Neural cell (in vitro differentiated cells): ENCODE measurements around the gene YPEL2. TPM values are rescaled to one million over a fixed set of nuclear protein-coding genes. Genes with fewer than 3 reads are reported as not detected.

ENCODE experiments used
- H2AFZ ChIP-seq: fragments of 200-600, 300-800 bp; sonication (generic), shearing (Covaris generic); 2 replicates; pipeline ENCODE4 v1.6.0; 2014; ENCODE audit warnings: low read depth, mild to moderate bottlenecking, antibody characterized with exemption, low read length, moderate library complexity
- H3F3A ChIP-seq: fragments of 200-600 bp; shearing (Covaris generic); 2 replicates; pipeline ENCODE4 v1.6.1; 2016; ENCODE audit warnings: mild to moderate bottlenecking, moderate library complexity, mixed read lengths, antibody characterized with exemption, low read length; ENCODE audit not compliant: insufficient read depth, poor library complexity, severe bottlenecking
- H3K27ac ChIP-seq: fragments of 200-600, 300-800 bp; sonication (generic), shearing (Covaris generic); 2 replicates; pipeline ENCODE4 v1.5.1; 2014; ENCODE audit warnings: mild to moderate bottlenecking, low read length, moderate library complexity
- H3K27me3 ChIP-seq: fragments of 300-800, 200-600 bp; sonication (generic), shearing (Covaris generic); 2 replicates; pipeline ENCODE4 v1.6.0; 2014; ENCODE audit warnings: mild to moderate bottlenecking, low read depth, low read length, moderate library complexity; ENCODE audit not compliant: insufficient read depth
- H3K36me3 ChIP-seq: fragments of 300-800, 200-600 bp; sonication (generic), shearing (Covaris generic); 2 replicates; pipeline ENCODE4 v1.5.1; 2014; ENCODE audit warnings: mild to moderate bottlenecking, antibody characterized with exemption, low read length, moderate library complexity; ENCODE audit not compliant: insufficient read depth
- H3K4me2 ChIP-seq: fragments of 300-800, 200-600 bp; sonication (generic), shearing (Covaris generic); 2 replicates; pipeline ENCODE4 v1.6.0; 2014; ENCODE audit warnings: mild to moderate bottlenecking, low read length
- H3K4me3 ChIP-seq: fragments of 300-800, 200-600 bp; sonication (generic), shearing (Covaris generic); 2 replicates; pipeline ENCODE4 v1.5.1; 2014; ENCODE audit warnings: mild to moderate bottlenecking, low read length, moderate library complexity
- H3K79me2 ChIP-seq: fragments of 200-600 bp; shearing (Covaris generic); replicated peaks from 2 replicates; pipeline ENCODE4 v1.6.0; 2014; ENCODE audit warnings: mild to moderate bottlenecking, low read length, moderate library complexity; ENCODE audit not compliant: insufficient read depth
- H3K9ac ChIP-seq: fragments of 300-800, 200-600 bp; sonication (generic), shearing (Covaris generic); 2 replicates; pipeline ENCODE4 v1.6.1; 2016; ENCODE audit warnings: mild to moderate bottlenecking, low read length, mixed read lengths
- H3K9me2 ChIP-seq: fragments of 200-600 bp; shearing (Covaris generic); 2 replicates; pipeline ENCODE4 v1.6.1; 2016; ENCODE audit warnings: mild to moderate bottlenecking, low read length, mixed read lengths; ENCODE audit not compliant: insufficient read depth
- H3K9me3 ChIP-seq: fragments of 200-600, 300-800 bp; sonication (generic), shearing (Covaris generic); 2 replicates; pipeline ENCODE4 v1.6.1; 2016; ENCODE audit warnings: mild to moderate bottlenecking, mixed run types, low read length, moderate library complexity, mixed read lengths
- H4K20me1 ChIP-seq: fragments of 200-600 bp; shearing (Covaris generic); 2 replicates; pipeline ENCODE4 v1.6.1; 2016; ENCODE audit warnings: mild to moderate bottlenecking, mixed run types; ENCODE audit not compliant: insufficient read depth
- EP300 ChIP-seq: fragments of 450-650 bp; conservative IDR thresholded peaks from 2 replicates; pipeline ENCODE4 v1.6.1; 2014; ENCODE audit warnings: antibody characterized with exemption, mild to moderate bottlenecking, moderate library complexity; ENCODE audit not compliant: poor library complexity, severe bottlenecking
- EZH2 ChIP-seq: fragments of 200-600, 300-800 bp; shearing (Covaris generic), sonication (generic); IDR thresholded peaks from 2 replicates; pipeline ENCODE4 v1.6.1; 2014; ENCODE audit warnings: antibody characterized with exemption, low read length, borderline replicate concordance, mild to moderate bottlenecking; ENCODE audit not compliant: insufficient read depth, poor library complexity, severe bottlenecking
- MXI1 ChIP-seq: fragments of 450-650 bp; conservative IDR thresholded peaks from 2 replicates; pipeline ENCODE4 v1.6.1; 2014; ENCODE audit warnings: antibody characterized with exemption, mild to moderate bottlenecking; ENCODE audit not compliant: poor library complexity, severe bottlenecking
- POLR2AphosphoS5 ChIP-seq: IDR thresholded peaks from 2 replicates; pipeline ENCODE4 v1.6.1; 2012
- RAD21 ChIP-seq: fragments of 450-650 bp; conservative IDR thresholded peaks from 2 replicates; pipeline ENCODE4 v1.6.1; 2014; ENCODE audit warnings: antibody characterized with exemption, mild to moderate bottlenecking, moderate library complexity
- SMC3 ChIP-seq: fragments of 450-650 bp; conservative IDR thresholded peaks from 2 replicates; pipeline ENCODE4 v1.6.1; 2014; ENCODE audit warnings: antibody characterized with exemption, mild to moderate bottlenecking, moderate library complexity; ENCODE audit not compliant: poor library complexity
- TAF1 ChIP-seq: IDR thresholded peaks from 2 replicates; pipeline ENCODE4 v1.6.1; 2012; ENCODE audit warnings: low read depth
- polyA plus RNA-seq: library from polyadenylated mRNA; depleted of rRNA; stranded (reverse); fragments of >200 nt; gene quantifications from 2 replicates; pipeline ENCODE4 v1.2.3, GENCODE V29; 2014
- TF ChIP-seq, protein P1 (sequence below): fragments of 450-650 bp; IDR thresholded peaks from 2 replicates; pipeline ENCODE4 v1.5.1; 2014; ENCODE audit warnings: antibody characterized with exemption, mild to moderate bottlenecking, moderate library complexity; ENCODE audit not compliant: poor library complexity, severe bottlenecking
- TF ChIP-seq, protein P2 (sequence below): IDR thresholded peaks from 2 replicates; pipeline ENCODE4 v1.6.1; 2012; ENCODE audit warnings: borderline replicate concordance

Gene YPEL2
- polyA plus RNA-seq, 1 donor from 2014 or later: 17.0 TPM

GRCh38 chr17:59421722-59422121, 90.3 kb downstream of the YPEL2 start:
- no peaks in the 10 kb centered on the region for H3K79me2 ChIP-seq
- H2AFZ ChIP-seq: no peak overlapping the region
- H3K27ac ChIP-seq: no peak overlapping the region
- TF ChIP-seq TAF1 (no peak), EZH2 (no peak), EP300 (no peak), SMC3 (no peak), POLR2AphosphoS5 (no peak), RAD21 (no peak), MXI1 (no peak)
- TF ChIP-seq, protein P1, sequence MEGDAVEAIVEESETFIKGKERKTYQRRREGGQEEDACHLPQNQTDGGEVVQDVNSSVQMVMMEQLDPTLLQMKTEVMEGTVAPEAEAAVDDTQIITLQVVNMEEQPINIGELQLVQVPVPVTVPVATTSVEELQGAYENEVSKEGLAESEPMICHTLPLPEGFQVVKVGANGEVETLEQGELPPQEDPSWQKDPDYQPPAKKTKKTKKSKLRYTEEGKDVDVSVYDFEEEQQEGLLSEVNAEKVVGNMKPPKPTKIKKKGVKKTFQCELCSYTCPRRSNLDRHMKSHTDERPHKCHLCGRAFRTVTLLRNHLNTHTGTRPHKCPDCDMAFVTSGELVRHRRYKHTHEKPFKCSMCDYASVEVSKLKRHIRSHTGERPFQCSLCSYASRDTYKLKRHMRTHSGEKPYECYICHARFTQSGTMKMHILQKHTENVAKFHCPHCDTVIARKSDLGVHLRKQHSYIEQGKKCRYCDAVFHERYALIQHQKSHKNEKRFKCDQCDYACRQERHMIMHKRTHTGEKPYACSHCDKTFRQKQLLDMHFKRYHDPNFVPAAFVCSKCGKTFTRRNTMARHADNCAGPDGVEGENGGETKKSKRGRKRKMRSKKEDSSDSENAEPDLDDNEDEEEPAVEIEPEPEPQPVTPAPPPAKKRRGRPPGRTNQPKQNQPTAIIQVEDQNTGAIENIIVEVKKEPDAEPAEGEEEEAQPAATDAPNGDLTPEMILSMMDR: no peak
- TF ChIP-seq, protein P2, sequence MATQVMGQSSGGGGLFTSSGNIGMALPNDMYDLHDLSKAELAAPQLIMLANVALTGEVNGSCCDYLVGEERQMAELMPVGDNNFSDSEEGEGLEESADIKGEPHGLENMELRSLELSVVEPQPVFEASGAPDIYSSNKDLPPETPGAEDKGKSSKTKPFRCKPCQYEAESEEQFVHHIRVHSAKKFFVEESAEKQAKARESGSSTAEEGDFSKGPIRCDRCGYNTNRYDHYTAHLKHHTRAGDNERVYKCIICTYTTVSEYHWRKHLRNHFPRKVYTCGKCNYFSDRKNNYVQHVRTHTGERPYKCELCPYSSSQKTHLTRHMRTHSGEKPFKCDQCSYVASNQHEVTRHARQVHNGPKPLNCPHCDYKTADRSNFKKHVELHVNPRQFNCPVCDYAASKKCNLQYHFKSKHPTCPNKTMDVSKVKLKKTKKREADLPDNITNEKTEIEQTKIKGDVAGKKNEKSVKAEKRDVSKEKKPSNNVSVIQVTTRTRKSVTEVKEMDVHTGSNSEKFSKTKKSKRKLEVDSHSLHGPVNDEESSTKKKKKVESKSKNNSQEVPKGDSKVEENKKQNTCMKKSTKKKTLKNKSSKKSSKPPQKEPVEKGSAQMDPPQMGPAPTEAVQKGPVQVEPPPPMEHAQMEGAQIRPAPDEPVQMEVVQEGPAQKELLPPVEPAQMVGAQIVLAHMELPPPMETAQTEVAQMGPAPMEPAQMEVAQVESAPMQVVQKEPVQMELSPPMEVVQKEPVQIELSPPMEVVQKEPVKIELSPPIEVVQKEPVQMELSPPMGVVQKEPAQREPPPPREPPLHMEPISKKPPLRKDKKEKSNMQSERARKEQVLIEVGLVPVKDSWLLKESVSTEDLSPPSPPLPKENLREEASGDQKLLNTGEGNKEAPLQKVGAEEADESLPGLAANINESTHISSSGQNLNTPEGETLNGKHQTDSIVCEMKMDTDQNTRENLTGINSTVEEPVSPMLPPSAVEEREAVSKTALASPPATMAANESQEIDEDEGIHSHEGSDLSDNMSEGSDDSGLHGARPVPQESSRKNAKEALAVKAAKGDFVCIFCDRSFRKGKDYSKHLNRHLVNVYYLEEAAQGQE: no peak
- H3K27me3 ChIP-seq: no peaks in the 10 kb centered on the region
- no peaks in the 10 kb centered on the region for H4K20me1 ChIP-seq
- H3K9me2 ChIP-seq: no peaks in the 10 kb centered on the region
- H3K9ac ChIP-seq: no peak overlapping the region
- no peaks in the 10 kb centered on the region for H3K36me3 ChIP-seq
- no peak overlapping the region for H3K4me2 ChIP-seq
- H3K9me3 ChIP-seq: no peaks in the 10 kb centered on the region
- no peaks in the 10 kb centered on the region for H3F3A ChIP-seq
- H3K4me3 ChIP-seq: no peak overlapping the region

GRCh38 chr17:59423137-59423724, 91.8 kb downstream of the YPEL2 start:
- no peaks in the 10 kb centered on the region for H3K9me3 ChIP-seq
- H4K20me1 ChIP-seq: no peaks in the 10 kb centered on the region
- no peak overlapping the region for H2AFZ ChIP-seq
- H3K4me2 ChIP-seq: no peak overlapping the region
- no peaks in the 10 kb centered on the region for H3K27me3 ChIP-seq
- H3K79me2 ChIP-seq: no peaks in the 10 kb centered on the region
- no peak overlapping the region for H3K27ac ChIP-seq
- no peaks in the 10 kb centered on the region for H3F3A ChIP-seq
- no peak overlapping the region for H3K4me3 ChIP-seq
- no peak overlapping the region for H3K9ac ChIP-seq
- no peaks in the 10 kb centered on the region for H3K36me3 ChIP-seq
- no peaks in the 10 kb centered on the region for H3K9me2 ChIP-seq
- TF ChIP-seq MXI1: no peak
- TF ChIP-seq, protein P1: no peak
- TF ChIP-seq, protein P2: no peak
- no peak for TF ChIP-seq EZH2
- TF ChIP-seq RAD21: no peak
- no peak for TF ChIP-seq EP300
- no peak for TF ChIP-seq POLR2AphosphoS5
- TF ChIP-seq TAF1: no peak
- TF ChIP-seq SMC3: no peak
